ENCODE measurements around the gene PHETA2. TPM values are rescaled to one million over a fixed set of nuclear protein-coding genes. Genes with fewer than 3 reads are reported as not detected.

Gene PHETA2
- total RNA-seq, 1 experiment from 2014 or later: 0.22 TPM

GRCh38 chr22:42077486-42078125, 3.6 kb downstream of the PHETA2 start:
- intact Hi-C loops (cut with micrococcal nuclease): no loop called here
- ATAC-seq (no peak), DNase-seq (ENCODE audit: low read depth, low spot score) (no peak)
- H3K4me2 ChIP-seq (ENCODE audit: low read length): no peak overlapping the region
- no peak overlapping the region for H3K27ac ChIP-seq (ENCODE audit: low read depth, low read length)
- no peaks in the 10 kb centered on the region for H3K9me3 ChIP-seq (ENCODE audit: control insufficient read depth in 1 of 2, insufficient read depth in 1 of 2, low read depth in 1 of 2, low read length in 2 of 2)
- H3K4me3 ChIP-seq (replicated peaks in 1 of 2; ENCODE audit: low read depth in 1 of 2, low read length in 2 of 2): no peak overlapping the region
- peaks cover 3% of the 10 kb centered on the region for H3K79me2 ChIP-seq (ENCODE audit: insufficient read depth, low read length)
- no peak overlapping the region for H3K9ac ChIP-seq (ENCODE audit: low read length)
- BruUV-seq (replicated peaks): no TSS peak
- H3K36me3 ChIP-seq (ENCODE audit: control insufficient read depth in 1 of 2, insufficient read depth in 2 of 2, low read length in 2 of 2): no peaks in the 10 kb centered on the region
- H2AFZ ChIP-seq (ENCODE audit: low read depth, low read length, poor library complexity, severe bottlenecking): no peak overlapping the region
- ChIA-PET POLR2A (interaction anchor here (3.8 kb wide), 1 partner anchor 13 kb away, joined by 27 read pairs; the partner anchor contains the start of gene NDUFA6), RAD21 (ENCODE audit: low non-redundant PET in 1 of 2, low total read pairs in 2 of 2, uncharacterized antibody in 2 of 2, unreplicated experiment in 2 of 2) (no interaction called here), CTCF (interaction anchor here (1.5 kb wide), 1 partner anchor 13 kb away, joined by 4 read pairs; the partner anchor contains the start of gene NDUFA6)
- H4K20me1 ChIP-seq (ENCODE audit: insufficient read depth): no peaks in the 10 kb centered on the region
- peaks cover 12 to 19% of the 10 kb centered on the region in 2 experiments for H3K4me1 ChIP-seq (ENCODE audit: control insufficient read depth in 1 of 2, insufficient read depth in 2 of 2, low read length in 2 of 2)
- no peaks in the 10 kb centered on the region for H3K9me2 ChIP-seq (ENCODE audit: insufficient read depth)
- TF ChIP-seq EZH2 (IDR thresholded peaks at IDR 0.05): no peak
- H3K27me3 ChIP-seq (ENCODE audit: insufficient read depth, low read length): no peaks in the 10 kb centered on the region

- ChIA-PET POLR2A (interaction anchor here (1.2 to 3.8 kb wide), 2 partner anchors 9 to 12 kb away, joined by 3 to 27 read pairs; partner anchors contain the start of gene NDUFA6), RAD21 (ENCODE audit: low non-redundant PET in 1 of 2, low total read pairs in 2 of 2, uncharacterized antibody in 2 of 2, unreplicated experiment in 2 of 2) (no interaction called here), CTCF (interaction anchor here (1.3 to 1.5 kb wide), 3 partner anchors 8 to 381 kb away, joined by 3 to 4 read pairs (median 3); partner anchors contain the start of genes NAGA and NDUFA6)
- Histone ChIP-seq H3K9ac (ENCODE audit: low read length) (peak overlapping the region; percentile 70), H3K27ac (ENCODE audit: low read depth, low read length) (peak overlapping the region; percentile 73), H3K79me2 (ENCODE audit: insufficient read depth, low read length) (peaks cover 3% of the 10 kb centered on the region), H3K36me3 (ENCODE audit: control insufficient read depth in 1 of 2, insufficient read depth in 2 of 2, low read length in 2 of 2) (peaks cover 0 to 2% of the 10 kb centered on the region in 2 experiments; a peak in 1 of 4 replicates), H3K4me1 (ENCODE audit: control insufficient read depth in 1 of 2, insufficient read depth in 2 of 2, low read length in 2 of 2) (peaks cover 12 to 19% of the 10 kb centered on the region in 2 experiments), H2AFZ (ENCODE audit: low read depth, low read length, poor library complexity, severe bottlenecking) (no peak overlapping the region), H3K27me3 (ENCODE audit: insufficient read depth, low read length) (no peaks in the 10 kb centered on the region), H3K9me3 (ENCODE audit: control insufficient read depth in 1 of 2, insufficient read depth in 1 of 2, low read depth in 1 of 2, low read length in 2 of 2) (no peaks in the 10 kb centered on the region), H3K4me2 (ENCODE audit: low read length) (peak overlapping the region; percentile 87), H3K9me2 (ENCODE audit: insufficient read depth) (no peaks in the 10 kb centered on the region), H4K20me1 (ENCODE audit: insufficient read depth) (no peaks in the 10 kb centered on the region), H3K4me3 (replicated peaks in 1 of 2; ENCODE audit: low read depth in 1 of 2, low read length in 2 of 2) (peak overlapping the region; percentile 68 to 69)
- intact Hi-C loops (cut with micrococcal nuclease): no loop called here
- BruUV-seq (replicated peaks): TSS peak; percentile 96
- no peak for DNase-seq (ENCODE audit: low read depth, low spot score)
- peak; percentile 5 for ATAC-seq
- no peak for TF ChIP-seq EZH2 (IDR thresholded peaks at IDR 0.05)
- no peak for TF ChIP-seq ELF1 (IDR thresholded peaks at IDR 0.05; ENCODE audit: borderline replicate concordance, low read depth)
- TF ChIP-seq REST (IDR thresholded peaks at IDR 0.05; ENCODE audit: low read depth): no peak
- no peak for TF ChIP-seq SIN3A (IDR thresholded peaks at IDR 0.05; ENCODE audit: low read depth)
- no peak for TF ChIP-seq ZFX (IDR thresholded peaks at IDR 0.05)
- no peak for TF ChIP-seq MAX (IDR thresholded peaks at IDR 0.05)
- TF ChIP-seq EZH2phosphoT487 (IDR thresholded peaks at IDR 0.05; ENCODE audit: borderline replicate concordance): no peak
- TF ChIP-seq CBX3 (IDR thresholded peaks at IDR 0.05; ENCODE audit: low read depth): no peak
- TF ChIP-seq ZBTB33 (IDR thresholded peaks at IDR 0.05; ENCODE audit: extremely low read depth, insufficient replicate concordance, low read length): no peak
- no peak for TF ChIP-seq ZNF274 (IDR thresholded peaks at IDR 0.05; ENCODE audit: low read depth, low read length)
- TF ChIP-seq SP1 (IDR thresholded peaks at IDR 0.05; ENCODE audit: low read depth): no peak
- TF ChIP-seq CEBPB (IDR thresholded peaks at IDR 0.05; ENCODE audit: low read depth): no peak
Observed at GRCh38 chr22:42078469-42079318, 4.6 kb downstream of the PHETA2 start.
